NT2/D1 (cell line): ENCODE measurements around the gene FBLN7.
"Not testable (repeated sequence)": the region's sequence is repeated elsewhere in the genome, so short reads cannot be mapped to it uniquely, and the experiment has no call there.

Experiments used
- DNase-seq: peaks from one replicate; pipeline ENCODE4 v3.0.0-alpha.2; 2011; ENCODE audit warnings: low read depth, low spot score
- H3K27me3 ChIP-seq: 2 replicates; pipeline ENCODE4 v1.6.0; 2011; ENCODE audit warnings: mild to moderate bottlenecking; ENCODE audit not compliant: insufficient read length, insufficient read depth
- H3K36me3 ChIP-seq: 2 replicates; pipeline ENCODE4 v1.6.1; 2011; ENCODE audit warnings: mild to moderate bottlenecking, low read length, mixed read lengths; ENCODE audit not compliant: insufficient read depth, insufficient read length
- H3K4me1 ChIP-seq: 2 replicates; pipeline ENCODE4 v1.5.1; 2011; ENCODE audit not compliant: insufficient read depth, insufficient read length
- H3K4me3 ChIP-seq: 2 replicates; pipeline ENCODE4 v1.5.1; 2011; ENCODE audit warnings: low read depth; ENCODE audit not compliant: insufficient read length
- H3K9ac ChIP-seq: 2 replicates; pipeline ENCODE4 v1.6.0; 2011; ENCODE audit warnings: low read depth; ENCODE audit not compliant: insufficient read length
- H3K9me3 ChIP-seq: 2 replicates; pipeline ENCODE4 v1.5.1; 2011; ENCODE audit warnings: mild to moderate bottlenecking, low read length; ENCODE audit not compliant: insufficient read depth
- SUZ12 ChIP-seq: IDR thresholded peaks from 2 replicates; pipeline ENCODE4 v1.6.1; 2011; ENCODE audit not compliant: insufficient read length, insufficient read depth; ENCODE audit errors: extremely low read depth
- YY1 ChIP-seq: IDR thresholded peaks from 2 replicates; pipeline ENCODE4 v1.6.1; 2011; ENCODE audit not compliant: insufficient read length, insufficient read depth
- ZNF274 ChIP-seq: IDR thresholded peaks from 2 replicates; pipeline ENCODE4 v1.6.1; 2011; ENCODE audit warnings: mild to moderate bottlenecking, low read depth, low read length

Gene FBLN7

DNA sequence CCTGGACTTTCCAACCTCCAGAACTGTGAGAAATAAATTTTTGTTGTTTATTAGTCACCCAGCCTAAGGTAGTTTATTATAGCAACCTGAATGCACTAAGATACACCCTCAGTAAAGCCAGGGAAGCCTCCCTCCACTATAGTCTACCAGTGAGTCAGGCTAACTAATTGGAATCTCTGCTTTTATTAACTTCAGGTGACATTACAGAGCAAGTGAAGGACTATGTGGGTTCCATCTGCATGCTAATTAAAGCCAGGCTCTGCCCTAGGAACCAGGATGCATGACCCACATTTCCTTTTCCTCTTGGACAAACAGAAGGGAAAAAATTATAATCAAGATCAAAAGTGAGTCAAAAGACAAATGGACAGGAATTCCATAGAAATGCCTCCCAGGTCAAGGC is 60.6 kb downstream of the FBLN7 start:
- Histone ChIP-seq H3K9ac (no peak overlapping the region), H3K27me3 (no peaks in the 10 kb centered on the region), H3K36me3 (no peaks in the 10 kb centered on the region), H3K4me3 (no peak overlapping the region), H3K4me1 (no peaks in the 10 kb centered on the region), H3K9me3 (0 out of 2 replicates have a peak, but pooled peaks cover 11% of the 10 kb centered on the region)
- no peak for DNase-seq
- no peak for TF ChIP-seq YY1
- TF ChIP-seq ZNF274: no peak
- TF ChIP-seq SUZ12: no peak

DNA sequence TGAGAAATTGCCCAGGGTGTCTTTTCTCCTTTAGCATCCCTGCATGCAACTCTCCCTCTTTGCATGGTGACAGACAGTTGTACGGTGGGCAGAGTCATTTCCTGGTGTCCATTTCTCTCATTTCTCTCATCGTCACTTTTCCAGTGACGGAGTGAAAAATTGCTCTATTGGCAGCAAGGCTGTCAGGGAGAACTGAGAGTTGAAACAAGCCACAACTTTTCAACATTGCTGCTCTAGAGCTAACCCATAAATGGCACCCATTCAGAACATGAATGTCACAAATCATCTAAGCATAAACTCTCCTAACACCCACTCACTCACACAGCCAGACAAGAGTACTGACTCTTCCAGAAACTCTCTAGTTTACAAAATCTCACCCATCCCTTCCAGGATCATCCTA is 61.0 kb downstream of the FBLN7 start:
- Histone ChIP-seq H3K27me3 (no peaks in the 10 kb centered on the region), H3K9me3 (peaks cover 15% of the 10 kb centered on the region), H3K4me3 (no peak overlapping the region), H3K4me1 (no peaks in the 10 kb centered on the region), H3K9ac (no peak overlapping the region), H3K36me3 (no peaks in the 10 kb centered on the region)
- DNase-seq: no peak
- no peak for TF ChIP-seq ZNF274

DNA sequence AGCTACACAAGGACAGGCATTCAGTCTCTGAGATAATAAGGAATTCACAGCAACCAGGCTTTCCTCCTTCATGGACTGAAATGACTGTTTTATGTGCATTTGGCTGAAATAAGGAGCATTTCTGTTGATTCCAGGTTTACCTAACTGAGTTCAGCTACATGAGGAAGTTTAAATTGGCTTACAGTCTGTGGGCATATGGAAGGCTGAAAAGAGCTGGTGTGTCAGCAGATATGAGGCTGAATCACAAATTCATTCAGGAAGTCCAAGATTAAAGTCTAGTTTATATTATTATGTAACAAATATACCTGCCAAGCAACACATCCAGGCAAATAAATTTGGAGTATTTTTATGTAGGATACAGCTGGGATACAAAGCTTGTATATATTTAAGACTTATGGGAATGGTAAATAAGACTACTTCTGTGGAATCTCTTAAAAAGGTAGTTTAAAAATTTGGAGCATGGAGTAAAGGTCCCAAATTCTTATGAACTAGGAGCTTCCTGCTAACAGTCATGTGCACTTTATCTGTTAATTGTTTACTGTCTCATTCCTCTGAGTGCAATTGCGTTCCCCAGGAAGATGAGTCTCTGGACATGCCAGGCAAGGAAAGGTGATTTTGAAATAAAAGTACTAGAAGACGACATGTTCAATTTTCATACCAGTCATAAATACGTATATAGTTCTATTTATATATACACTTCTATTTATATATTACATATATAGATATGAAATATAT is 63.7 kb downstream of the FBLN7 start:
- Histone ChIP-seq H3K36me3 (no peaks in the 10 kb centered on the region), H3K4me1 (no peaks in the 10 kb centered on the region), H3K9ac (no peak overlapping the region), H3K4me3 (no peak overlapping the region), H3K27me3 (no peaks in the 10 kb centered on the region), H3K9me3 (peaks cover 26% of the 10 kb centered on the region)
- DNase-seq: no peak
- TF ChIP-seq YY1: no peak
- no peak for TF ChIP-seq SUZ12
- no peak for TF ChIP-seq ZNF274

DNA sequence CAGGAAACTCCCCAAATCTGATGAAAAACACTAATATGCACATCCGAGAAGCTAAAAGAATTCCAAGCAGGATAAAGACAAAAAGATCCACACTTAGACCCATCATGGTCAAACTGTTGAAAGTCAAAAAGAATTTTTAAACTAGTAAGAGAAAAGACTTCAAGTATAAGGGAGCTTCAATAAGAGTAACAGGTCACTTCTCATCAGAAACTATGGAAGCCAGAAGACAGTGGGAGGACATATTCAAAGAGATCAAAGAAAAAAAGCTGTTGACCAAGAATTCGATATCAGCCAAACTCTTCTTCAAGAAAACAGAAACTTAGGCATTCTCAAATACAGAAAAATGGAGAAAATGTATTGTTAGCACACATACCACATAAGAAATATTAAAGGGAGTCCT is 66.2 kb downstream of the FBLN7 start:
- Histone ChIP-seq H3K27me3 (no peaks in the 10 kb centered on the region), H3K4me3 (no peak overlapping the region), H3K9me3 (peaks cover 26% of the 10 kb centered on the region), H3K9ac (no peak overlapping the region), H3K4me1 (no peaks in the 10 kb centered on the region), H3K36me3 (no peaks in the 10 kb centered on the region)
- TF ChIP-seq SUZ12 (no peak), YY1 (no peak), ZNF274 (no peak)
- DNase-seq: no peak

DNA sequence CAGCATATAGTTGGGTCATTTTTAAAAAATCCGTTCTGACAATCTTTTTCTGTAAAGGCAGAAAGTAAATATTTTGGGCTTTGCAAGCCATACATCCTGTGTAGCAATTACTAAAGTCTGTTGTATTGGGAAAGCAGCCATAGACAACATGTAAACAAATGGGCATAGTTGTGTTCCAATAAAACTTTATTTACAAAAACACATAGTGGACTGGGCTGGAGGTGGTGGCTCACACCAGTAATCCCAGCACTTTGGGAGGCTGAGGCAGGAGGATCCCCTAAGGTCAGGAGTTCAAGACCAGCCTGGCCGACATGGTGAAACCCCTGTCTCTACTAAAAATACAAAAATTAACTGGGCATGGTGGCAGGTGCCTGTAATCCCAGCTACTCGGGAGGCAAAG is 69.7 kb downstream of the FBLN7 start:
- not testable (repeated sequence) for H3K36me3 ChIP-seq, H3K4me1 ChIP-seq, DNase-seq, H3K9ac ChIP-seq, H3K4me3 ChIP-seq, H3K27me3 ChIP-seq
- peaks cover 23% of the 10 kb centered on the region for H3K9me3 ChIP-seq

DNA sequence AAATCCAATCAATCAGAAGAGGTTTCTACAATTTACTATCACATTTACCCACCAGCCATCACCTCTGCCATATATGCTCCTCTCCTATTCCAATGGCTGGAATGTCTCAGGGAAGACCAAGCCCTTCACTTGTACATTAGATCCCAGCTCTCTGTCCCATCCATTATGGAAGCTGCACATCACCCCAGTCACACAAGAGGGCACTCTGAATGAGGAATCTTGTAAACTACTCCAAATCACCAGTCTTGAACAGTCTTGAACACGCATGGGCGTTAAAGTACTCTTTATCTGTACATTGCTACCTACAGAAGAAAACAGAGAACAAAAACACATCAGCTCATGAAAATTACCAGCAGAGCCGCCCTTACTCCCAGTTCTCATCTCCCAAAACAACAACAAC is 78.0 kb downstream of the FBLN7 start:
- DNase-seq: no peak

DNA sequence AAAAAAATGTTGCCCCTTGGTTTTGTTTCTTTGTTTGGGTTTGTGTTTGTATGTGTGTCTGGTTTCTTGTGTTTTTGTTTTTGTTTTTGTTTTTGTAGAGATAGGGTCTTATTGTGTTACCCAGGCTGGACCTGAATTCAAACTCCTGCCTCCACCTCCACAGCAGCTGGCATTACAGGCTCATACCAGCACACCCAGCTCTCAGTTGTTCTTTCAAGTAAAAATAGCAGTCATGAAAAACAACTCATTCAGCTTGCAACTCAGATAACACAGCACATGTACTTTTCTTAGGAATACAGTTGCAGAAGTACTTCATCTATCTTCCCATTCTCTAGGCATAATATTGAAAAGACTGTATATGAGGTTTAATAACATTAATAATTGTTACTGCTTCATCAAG is 79.7 kb downstream of the FBLN7 start:
- DNase-seq: no peak
- Histone ChIP-seq H3K4me1 (no peaks in the 10 kb centered on the region), H3K4me3 (no peak overlapping the region), H3K9ac (no peak overlapping the region), H3K27me3 (no peaks in the 10 kb centered on the region), H3K36me3 (peaks cover 28% of the 10 kb centered on the region), H3K9me3 (peaks cover 14% of the 10 kb centered on the region; the same call in 1 of the 2 replicates)
- TF ChIP-seq YY1: no peak
- no peak for TF ChIP-seq ZNF274
- TF ChIP-seq SUZ12: no peak

More for the DNA sequence above, 78.0 kb downstream of the FBLN7 start:
- H3K4me1 ChIP-seq: no peaks in the 10 kb centered on the region
- peaks cover 28% of the 10 kb centered on the region for H3K36me3 ChIP-seq
- peaks cover 13% of the 10 kb centered on the region; the same call in 1 of the 2 replicates for H3K9me3 ChIP-seq
- TF ChIP-seq SUZ12 (no peak), ZNF274 (no peak), YY1 (no peak)
- H3K27me3 ChIP-seq: no peaks in the 10 kb centered on the region
- H3K9ac ChIP-seq: no peak overlapping the region
- H3K4me3 ChIP-seq: no peak overlapping the region
